Endothelial cell of umbilical vein (primary cell): Measurements from ENCODE around the gene TIAM1. TPM values are rescaled to one million over a fixed set of nuclear protein-coding genes. Genes with fewer than 3 reads are reported as not detected.

Experiments used
- BruUV-seq: library from RNA; stranded (reverse); fragments of 400-500 nt; replicated peaks from 2 replicates; lab custom pipeline; 2021; lab: Mats Ljungman, UMichigan
- CTCF ChIA-PET: fragments of 300-600, 350-600 bp; sonication (Branson Sonifier 250); formaldehyde crosslinking; loops from one replicate; lab custom pipeline; 2021; ENCODE audit warnings: antibody characterized with exemption, inconsistent platforms; lab: Charles Lee
- POLR2A ChIA-PET: fragments of 300-600, 350-600 bp; sonication (Branson Sonifier 250); formaldehyde crosslinking; loops from one replicate; lab custom pipeline; 2021; ENCODE audit warnings: antibody characterized with exemption, inconsistent platforms; lab: Charles Lee
- DNase-seq: peaks from one replicate; pipeline ENCODE4 v3.0.0-alpha.2; 2011; ENCODE audit warnings: low read depth, low spot score
- FAIRE-seq: peaks from 2 replicates; lab custom pipeline; 2011; peaks lifted over from hg19 to GRCh38; lab: Jason Lieb, UNC
- H2AFZ ChIP-seq: 2 replicates; pipeline ENCODE4 v1.6.0; 2012; ENCODE audit warnings: low read depth, low read length, control low read depth, inconsistent platforms
- H3K27ac ChIP-seq: 2 replicates; pipeline ENCODE4 v1.5.1; 2011; ENCODE audit warnings: low read depth, mild to moderate bottlenecking, control low read depth, low read length, moderate library complexity; ENCODE audit not compliant: insufficient read depth
- H3K27me3 ChIP-seq, 2 experiments: 2 replicates each; pipeline versions ENCODE4 v1.6.0 to v1.6.1; 2011; ENCODE audit warnings: low read length in 2 of 2, mixed read lengths in 1 of 2; ENCODE audit not compliant: control insufficient read depth in 2 of 2, insufficient read depth in 2 of 2
- H3K36me3 ChIP-seq, 2 experiments: 2 replicates in 1 of 2; 3 replicates in 1 of 2; pipeline ENCODE4 v1.5.1; 2011; ENCODE audit warnings: low read length in 2 of 2, mild to moderate bottlenecking in 1 of 2, moderate library complexity in 1 of 2; ENCODE audit not compliant: control insufficient read depth in 2 of 2, insufficient read depth in 2 of 2; ENCODE audit errors: extremely low read depth in 1 of 2
- H3K4me1 ChIP-seq: 3 replicates; pipeline ENCODE4 v1.5.1; 2011; ENCODE audit warnings: mild to moderate bottlenecking, low read length; ENCODE audit not compliant: control insufficient read depth, insufficient read depth; ENCODE audit errors: extremely low read depth
- H3K4me2 ChIP-seq: 2 replicates; pipeline ENCODE4 v1.6.1; 2011; ENCODE audit warnings: low read length, control low read depth, mixed read lengths; ENCODE audit not compliant: insufficient read depth
- H3K4me3 ChIP-seq, 3 experiments: fragments of 200-600 bp in 1 of 3; sonication (generic), shearing (Covaris generic) in 1 of 3; replicated peaks in 1 of 3; 2 replicates each; pipeline ENCODE4 v1.5.1; 2011 to 2016; ENCODE audit warnings: control low read depth in 3 of 3, low read length in 3 of 3, mild to moderate bottlenecking in 2 of 3, inconsistent platforms in 1 of 3, low read depth in 1 of 3, moderate library complexity in 1 of 3; ENCODE audit not compliant: insufficient read depth in 1 of 3
- H3K79me2 ChIP-seq: 2 replicates; pipeline ENCODE4 v1.6.0; 2012; ENCODE audit warnings: low read length, inconsistent platforms; ENCODE audit not compliant: control insufficient read depth, insufficient read depth
- H3K9ac ChIP-seq: replicated peaks from 2 replicates; pipeline ENCODE3; 2011; ENCODE audit warnings: low read length, control low read depth; ENCODE audit not compliant: insufficient read depth; ENCODE audit errors: extremely low read depth
- H3K9me1 ChIP-seq: replicated peaks from 3 replicates; pipeline ENCODE4 v1.6.0; 2011; ENCODE audit warnings: mild to moderate bottlenecking, low read length; ENCODE audit not compliant: control insufficient read depth, insufficient read depth; ENCODE audit errors: extremely low read depth
- H3K9me3 ChIP-seq: replicated peaks from 2 replicates; pipeline ENCODE4 v1.5.1; 2012; ENCODE audit warnings: low read length, inconsistent platforms; ENCODE audit not compliant: control insufficient read depth, insufficient read depth
- H4K20me1 ChIP-seq: replicated peaks from 2 replicates; pipeline ENCODE3; 2011; ENCODE audit warnings: mild to moderate bottlenecking, low read length; ENCODE audit not compliant: control insufficient read depth, insufficient read depth; ENCODE audit errors: extremely low read depth
- CTCF ChIP-seq, 2 donors: IDR thresholded peaks; 1 replicate in 1 of 2; 2 replicates in 1 of 2; pipeline ENCODE4 v1.5.1; 2011; ENCODE audit warnings: low read length in 2 of 2, mild to moderate bottlenecking in 2 of 2, moderate library complexity in 2 of 2, control low read depth in 1 of 2, inconsistent platforms in 1 of 2, low read depth in 1 of 2; ENCODE audit not compliant: insufficient read depth in 1 of 2; ENCODE audit errors: extremely low read depth in 1 of 2
- EZH2 ChIP-seq: IDR thresholded peaks from 2 replicates; pipeline ENCODE4 v1.6.1; 2012; ENCODE audit warnings: borderline replicate concordance, low read depth, mild to moderate bottlenecking, moderate library complexity, low read length, inconsistent platforms; ENCODE audit not compliant: severe bottlenecking
- FOS ChIP-seq: IDR thresholded peaks from 2 replicates; pipeline ENCODE4 v1.6.1; 2011; ENCODE audit warnings: mild to moderate bottlenecking, low read length, moderate library complexity, borderline replicate concordance; ENCODE audit not compliant: insufficient read depth
- GATA2 ChIP-seq: IDR thresholded peaks from 2 replicates; pipeline ENCODE4 v1.7.0; 2011; ENCODE audit warnings: low read depth, mild to moderate bottlenecking, moderate library complexity, mixed read lengths, low read length; ENCODE audit not compliant: insufficient read length, insufficient read depth
- JUN ChIP-seq: IDR thresholded peaks from 2 replicates; pipeline ENCODE4 v1.6.1; 2011; ENCODE audit warnings: borderline replicate concordance, low read depth; ENCODE audit not compliant: insufficient read length, insufficient read depth
- MAX ChIP-seq: IDR thresholded peaks from 2 replicates; pipeline ENCODE4 v1.6.1; 2011; ENCODE audit not compliant: insufficient read depth, insufficient read length
- MYC ChIP-seq: IDR thresholded peaks from one replicate; pipeline ENCODE4 v1.6.1; 2011; ENCODE audit warnings: mild to moderate bottlenecking, low read depth, low read length
- POLR2A ChIP-seq: IDR thresholded peaks from 2 replicates; pipeline ENCODE4 v1.6.1; 2012; ENCODE audit warnings: low read depth, mild to moderate bottlenecking, control low read depth, low read length
- POLR2AphosphoS5 ChIP-seq: IDR thresholded peaks from 2 replicates; pipeline ENCODE4 v1.6.1; 2012; ENCODE audit warnings: low read depth, mild to moderate bottlenecking, control low read depth, low read length, moderate library complexity; ENCODE audit not compliant: insufficient read depth
- dilution Hi-C: fragments of 300-500 bp; cut with MboI; formaldehyde crosslinking; loops from one replicate; pipeline ENCODE4 v1.15.0; 2019; ENCODE audit warnings: low sequenced_read_pairs; ENCODE audit not compliant: extremely low pct_ligation_motif_present
- intact Hi-C: fragments of 100-400 bp; cut with micrococcal nuclease; formaldehyde crosslinking; loops from one replicate; pipeline ENCODE4 v1.10.0; 2022
- polyA plus RNA-seq, 4 experiments: library from polyadenylated mRNA; depleted of rRNA in 3 of 4; stranded (reverse) in 3 of 4; unstranded in 1 of 4; fragments of >200 nt; gene quantifications; 2 replicates each; pipeline versions ENCODE4 v1.2.1 to v1.2.3, GENCODE V29; 2011 to 2012; ENCODE audit warnings: missing spikeins in 1 of 4
- total RNA-seq: library from RNA; stranded (reverse); gene quantifications from 2 replicates; pipeline ENCODE4 v1.2.3, GENCODE V29; 2021

TIAM1 gene
- total and polyA plus RNA-seq, 2 donors (not counting 3 experiments of a cell fraction or from before 2014, with no cell fraction given) = 0.21 to 0.86 TPM

GRCh38 chr21:31103163-31103562, 240.9 kb downstream of the TIAM1 start:
- no peak overlapping the region for H3K4me2 ChIP-seq
- H3K4me1 ChIP-seq = no peaks in the 10 kb centered on the region
- H4K20me1 ChIP-seq = no peaks in the 10 kb centered on the region
- intact Hi-C loops = no loop called here
- no peak overlapping the region for H2AFZ ChIP-seq
- no peak overlapping the region for H3K9ac ChIP-seq
- no peaks in the 10 kb centered on the region for H3K79me2 ChIP-seq
- TF ChIP-seq POLR2A (no peak), GATA2 (no peak), FOS (no peak), MAX (no peak), CTCF (IDR thresholded peaks at IDR 0.05; ENCODE audit: extremely low read depth in 1 of 2, insufficient read depth in 1 of 2, low read depth in 1 of 2, low read length in 2 of 2) (no peak), MYC (no peak), JUN (no peak), EZH2 (no peak), POLR2AphosphoS5 (no peak)
- dilution Hi-C loops = no loop called here
- ChIA-PET POLR2A (no interaction called here), CTCF (interaction anchor here (1.6 kb wide), 1 partner anchor 477 kb away, joined by 3 read pairs; no protein-coding TSS in a partner anchor)
- no peaks in the 10 kb centered on the region for H3K9me3 ChIP-seq
- H3K36me3 ChIP-seq = no peaks in the 10 kb centered on the region
- H3K9me1 ChIP-seq = no peaks in the 10 kb centered on the region
- FAIRE-seq (no peak), DNase-seq (no peak)
- no TSS peak for BruUV-seq
- H3K27ac ChIP-seq = no peak overlapping the region
- H3K27me3 ChIP-seq = no peaks in the 10 kb centered on the region
- H3K4me3 ChIP-seq = no peak overlapping the region
